ENCODE results near the gene ZBED4. TPM values are rescaled to one million over a fixed set of nuclear protein-coding genes. Genes with fewer than 3 reads are reported as not detected.

Gene ZBED4
- total and polyA plus RNA-seq, 2 of the 13 experiments (the other 11 are each of a cell fraction or from before 2014, with no cell fraction given), result 5.4 to 9.6 TPM

DNA sequence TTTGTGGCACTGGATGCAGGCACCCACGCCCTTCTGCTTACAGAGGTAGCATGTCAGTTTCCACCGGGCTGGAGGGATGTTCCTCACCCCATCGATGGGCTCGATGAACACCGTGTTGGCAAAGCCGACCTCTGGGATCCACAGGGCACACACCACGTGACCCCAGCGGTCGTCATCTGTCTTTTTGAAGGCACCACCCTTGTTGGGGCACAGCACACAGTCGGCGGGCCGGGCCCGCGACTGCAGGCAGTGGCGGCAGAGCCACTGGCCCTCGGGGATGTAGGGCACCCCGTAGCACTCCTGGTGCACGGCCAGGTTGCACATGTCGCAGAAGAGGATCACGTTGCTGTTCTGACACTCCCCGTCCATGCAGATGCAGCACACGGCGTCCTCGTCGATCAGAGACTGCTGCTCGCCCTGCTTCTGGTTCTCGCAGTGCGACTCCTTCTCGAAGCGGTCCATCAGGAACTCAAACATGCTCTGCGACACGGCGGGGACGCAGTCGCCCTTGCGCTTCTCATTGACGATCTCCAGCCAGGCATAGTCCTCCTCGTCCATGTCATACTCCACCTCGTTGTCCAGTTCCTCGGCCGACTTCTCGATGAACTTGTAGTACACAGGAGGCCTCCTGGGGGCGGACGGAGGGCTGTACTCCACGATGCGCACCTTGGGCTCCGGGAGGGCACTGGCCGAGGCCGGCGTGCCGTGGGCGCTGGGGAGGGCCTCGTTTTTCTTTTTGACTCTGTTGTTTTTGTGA lies 30.2 kb upstream of the ZBED4 start (continued):
- peak; percentile 27; the same call in 1 of the 2 replicates for TF ChIP-seq RBFOX2 (IDR thresholded peaks at IDR 0.05; ENCODE audit: low read depth, low read length)
- TF ChIP-seq, protein P1, sequence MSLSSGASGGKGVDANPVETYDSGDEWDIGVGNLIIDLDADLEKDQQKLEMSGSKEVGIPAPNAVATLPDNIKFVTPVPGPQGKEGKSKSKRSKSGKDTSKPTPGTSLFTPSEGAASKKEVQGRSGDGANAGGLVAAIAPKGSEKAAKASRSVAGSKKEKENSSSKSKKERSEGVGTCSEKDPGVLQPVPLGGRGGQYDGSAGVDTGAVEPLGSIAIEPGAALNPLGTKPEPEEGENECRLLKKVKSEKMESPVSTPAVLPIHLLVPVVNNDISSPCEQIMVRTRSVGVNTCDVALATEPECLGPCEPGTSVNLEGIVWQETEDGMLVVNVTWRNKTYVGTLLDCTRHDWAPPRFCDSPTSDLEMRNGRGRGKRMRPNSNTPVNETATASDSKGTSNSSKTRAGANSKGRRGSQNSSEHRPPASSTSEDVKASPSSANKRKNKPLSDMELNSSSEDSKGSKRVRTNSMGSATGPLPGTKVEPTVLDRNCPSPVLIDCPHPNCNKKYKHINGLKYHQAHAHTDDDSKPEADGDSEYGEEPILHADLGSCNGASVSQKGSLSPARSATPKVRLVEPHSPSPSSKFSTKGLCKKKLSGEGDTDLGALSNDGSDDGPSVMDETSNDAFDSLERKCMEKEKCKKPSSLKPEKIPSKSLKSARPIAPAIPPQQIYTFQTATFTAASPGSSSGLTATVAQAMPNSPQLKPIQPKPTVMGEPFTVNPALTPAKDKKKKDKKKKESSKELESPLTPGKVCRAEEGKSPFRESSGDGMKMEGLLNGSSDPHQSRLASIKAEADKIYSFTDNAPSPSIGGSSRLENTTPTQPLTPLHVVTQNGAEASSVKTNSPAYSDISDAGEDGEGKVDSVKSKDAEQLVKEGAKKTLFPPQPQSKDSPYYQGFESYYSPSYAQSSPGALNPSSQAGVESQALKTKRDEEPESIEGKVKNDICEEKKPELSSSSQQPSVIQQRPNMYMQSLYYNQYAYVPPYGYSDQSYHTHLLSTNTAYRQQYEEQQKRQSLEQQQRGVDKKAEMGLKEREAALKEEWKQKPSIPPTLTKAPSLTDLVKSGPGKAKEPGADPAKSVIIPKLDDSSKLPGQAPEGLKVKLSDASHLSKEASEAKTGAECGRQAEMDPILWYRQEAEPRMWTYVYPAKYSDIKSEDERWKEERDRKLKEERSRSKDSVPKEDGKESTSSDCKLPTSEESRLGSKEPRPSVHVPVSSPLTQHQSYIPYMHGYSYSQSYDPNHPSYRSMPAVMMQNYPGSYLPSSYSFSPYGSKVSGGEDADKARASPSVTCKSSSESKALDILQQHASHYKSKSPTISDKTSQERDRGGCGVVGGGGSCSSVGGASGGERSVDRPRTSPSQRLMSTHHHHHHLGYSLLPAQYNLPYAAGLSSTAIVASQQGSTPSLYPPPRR (CRISPR knock-in tag; IDR thresholded peaks at IDR 0.05; ENCODE audit: borderline replicate concordance), result no peak
- TF ChIP-seq ZNF446 (CRISPR knock-in tag; IDR thresholded peaks at IDR 0.05), result no peak
- TF ChIP-seq GZF1 (CRISPR knock-in tag; IDR thresholded peaks at IDR 0.05), result no peak
- peak; percentile 28; the same call in 1 of the 2 replicates for TF ChIP-seq ZC3H13 (CRISPR knock-in tag; IDR thresholded peaks at IDR 0.05)
- no peak for TF ChIP-seq ZNF563 (CRISPR knock-in tag; IDR thresholded peaks at IDR 0.05)
- no peak for TF ChIP-seq ZNF136 (CRISPR knock-in tag; IDR thresholded peaks at IDR 0.05; ENCODE audit: low read depth)
- TF ChIP-seq TMF1 (CRISPR knock-in tag; IDR thresholded peaks at IDR 0.05; ENCODE audit: low read depth), result no peak
- no peak for TF ChIP-seq ZZZ3 (CRISPR knock-in tag; IDR thresholded peaks at IDR 0.05; ENCODE audit: borderline replicate concordance)
- no peak for TF ChIP-seq ZNF547 (CRISPR knock-in tag; IDR thresholded peaks at IDR 0.05)
- no peak for TF ChIP-seq ZNF354B (CRISPR knock-in tag; IDR thresholded peaks at IDR 0.05)
- TF ChIP-seq ZNF101 (CRISPR knock-in tag; IDR thresholded peaks at IDR 0.05; ENCODE audit: borderline replicate concordance, low read depth), result no peak
- TF ChIP-seq, protein P2, sequence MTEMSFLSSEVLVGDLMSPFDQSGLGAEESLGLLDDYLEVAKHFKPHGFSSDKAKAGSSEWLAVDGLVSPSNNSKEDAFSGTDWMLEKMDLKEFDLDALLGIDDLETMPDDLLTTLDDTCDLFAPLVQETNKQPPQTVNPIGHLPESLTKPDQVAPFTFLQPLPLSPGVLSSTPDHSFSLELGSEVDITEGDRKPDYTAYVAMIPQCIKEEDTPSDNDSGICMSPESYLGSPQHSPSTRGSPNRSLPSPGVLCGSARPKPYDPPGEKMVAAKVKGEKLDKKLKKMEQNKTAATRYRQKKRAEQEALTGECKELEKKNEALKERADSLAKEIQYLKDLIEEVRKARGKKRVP (CRISPR knock-in tag; IDR thresholded peaks at IDR 0.05), result no peak
- TF ChIP-seq ZNF263 (CRISPR knock-in tag; IDR thresholded peaks at IDR 0.05), result no peak
- TF ChIP-seq ZBTB39 (CRISPR knock-in tag; IDR thresholded peaks at IDR 0.05), result no peak
- no peak for TF ChIP-seq NPAS2 (CRISPR knock-in tag; IDR thresholded peaks at IDR 0.05; ENCODE audit: borderline replicate concordance)
- TF ChIP-seq, protein P3, sequence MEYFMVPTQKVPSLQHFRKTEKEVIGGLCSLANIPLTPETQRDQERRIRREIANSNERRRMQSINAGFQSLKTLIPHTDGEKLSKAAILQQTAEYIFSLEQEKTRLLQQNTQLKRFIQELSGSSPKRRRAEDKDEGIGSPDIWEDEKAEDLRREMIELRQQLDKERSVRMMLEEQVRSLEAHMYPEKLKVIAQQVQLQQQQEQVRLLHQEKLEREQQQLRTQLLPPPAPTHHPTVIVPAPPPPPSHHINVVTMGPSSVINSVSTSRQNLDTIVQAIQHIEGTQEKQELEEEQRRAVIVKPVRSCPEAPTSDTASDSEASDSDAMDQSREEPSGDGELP (IDR thresholded peaks at IDR 0.05; ENCODE audit: borderline replicate concordance, low read depth), result no peak
- TF ChIP-seq MTF1 (CRISPR knock-in tag; IDR thresholded peaks at IDR 0.05), result no peak

Data from HepG2 (cell line).